Omental fat pad (tissue), 4 donors: Measurements from ENCODE around the gene CLEC10A. TPM values are rescaled to one million over a fixed set of nuclear protein-coding genes. Genes with fewer than 3 reads are reported as not detected.

ENCODE experiments used
- ATAC-seq: fragments of 150-250 bp; one replicate; pipeline ENCODE4 v1.9.1; 2016; ENCODE audit warnings: mild to moderate bottlenecking, moderate library complexity; ENCODE audit not compliant: low FRiP score
- DNase-seq: peaks from one replicate; pipeline ENCODE4 v3.0.0-alpha.2; 2019; ENCODE audit warnings: low spot score
- small RNA-seq: library from RNA; depleted of rRNA; stranded (forward); fragments of <200 nt; gene quantifications from one replicate; pipeline ENCODE3, GENCODE V24; 2016
- total RNA-seq, 4 donors: library from RNA; depleted of rRNA; stranded (reverse); fragments of >200 nt; gene quantifications; one replicate each; pipeline ENCODE4 v1.1.0, GENCODE V29; 2016
- TF ChIP-seq, protein P1 (sequence below), 3 donors: fragments of 450-650 bp; IDR thresholded peaks; one replicate each; pipeline ENCODE4 v1.5.1; 2016 to 2017; ENCODE audit warnings: antibody characterized with exemption in 3 of 3, mild to moderate bottlenecking in 3 of 3, moderate library complexity in 2 of 3

The CLEC10A gene
- total RNA-seq, 4 donors from 2014 or later = 7.2 to 21.7 (median 15.7) TPM

DNA sequence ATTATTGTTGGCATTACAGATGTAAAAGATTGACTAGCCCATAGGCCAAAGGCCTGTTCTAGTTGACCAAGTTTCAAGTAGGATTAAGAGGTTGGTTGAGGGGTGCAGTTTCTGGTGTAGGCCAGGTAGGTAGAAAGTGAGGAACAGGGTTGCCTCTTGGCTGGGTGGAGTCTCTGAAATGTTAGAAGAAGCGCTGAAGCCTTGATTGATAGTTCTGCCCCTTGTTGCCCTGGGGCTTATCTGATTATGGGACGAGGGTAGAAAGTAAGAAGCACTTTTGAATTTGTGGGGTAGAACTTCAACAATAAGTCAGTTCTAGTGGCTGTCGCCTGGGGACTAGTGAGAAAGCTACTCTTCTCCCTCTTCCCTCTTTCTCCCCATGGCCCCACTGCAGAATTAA is 51.0 kb downstream of the CLEC10A start:
- TF ChIP-seq, protein P1, sequence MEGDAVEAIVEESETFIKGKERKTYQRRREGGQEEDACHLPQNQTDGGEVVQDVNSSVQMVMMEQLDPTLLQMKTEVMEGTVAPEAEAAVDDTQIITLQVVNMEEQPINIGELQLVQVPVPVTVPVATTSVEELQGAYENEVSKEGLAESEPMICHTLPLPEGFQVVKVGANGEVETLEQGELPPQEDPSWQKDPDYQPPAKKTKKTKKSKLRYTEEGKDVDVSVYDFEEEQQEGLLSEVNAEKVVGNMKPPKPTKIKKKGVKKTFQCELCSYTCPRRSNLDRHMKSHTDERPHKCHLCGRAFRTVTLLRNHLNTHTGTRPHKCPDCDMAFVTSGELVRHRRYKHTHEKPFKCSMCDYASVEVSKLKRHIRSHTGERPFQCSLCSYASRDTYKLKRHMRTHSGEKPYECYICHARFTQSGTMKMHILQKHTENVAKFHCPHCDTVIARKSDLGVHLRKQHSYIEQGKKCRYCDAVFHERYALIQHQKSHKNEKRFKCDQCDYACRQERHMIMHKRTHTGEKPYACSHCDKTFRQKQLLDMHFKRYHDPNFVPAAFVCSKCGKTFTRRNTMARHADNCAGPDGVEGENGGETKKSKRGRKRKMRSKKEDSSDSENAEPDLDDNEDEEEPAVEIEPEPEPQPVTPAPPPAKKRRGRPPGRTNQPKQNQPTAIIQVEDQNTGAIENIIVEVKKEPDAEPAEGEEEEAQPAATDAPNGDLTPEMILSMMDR (IDR thresholded peaks at IDR 0.05) = no peak
- DNase-seq (no peak), ATAC-seq (no peak)

DNA sequence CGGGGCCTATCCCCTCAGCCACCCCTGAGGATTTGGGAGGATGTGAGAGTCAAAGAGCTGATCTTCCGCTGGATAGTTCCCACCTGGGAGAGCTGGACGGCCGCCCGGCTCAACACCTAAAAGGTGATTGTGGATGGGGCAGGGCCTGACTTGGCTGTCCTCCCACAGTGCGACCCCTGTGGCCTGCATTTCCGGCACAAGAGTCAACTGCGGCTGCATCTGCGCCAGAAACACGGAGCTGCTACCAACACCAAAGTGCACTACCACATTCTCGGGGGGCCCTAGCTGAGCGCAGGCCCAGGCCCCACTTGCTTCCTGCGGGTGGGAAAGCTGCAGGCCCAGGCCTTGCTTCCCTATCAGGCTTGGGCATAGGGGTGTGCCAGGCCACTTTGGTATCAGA is 52.7 kb downstream of the CLEC10A start:
- ATAC-seq (no peak), DNase-seq (no peak)
- TF ChIP-seq, protein P1 (IDR thresholded peaks at IDR 0.05) = no peak

DNA sequence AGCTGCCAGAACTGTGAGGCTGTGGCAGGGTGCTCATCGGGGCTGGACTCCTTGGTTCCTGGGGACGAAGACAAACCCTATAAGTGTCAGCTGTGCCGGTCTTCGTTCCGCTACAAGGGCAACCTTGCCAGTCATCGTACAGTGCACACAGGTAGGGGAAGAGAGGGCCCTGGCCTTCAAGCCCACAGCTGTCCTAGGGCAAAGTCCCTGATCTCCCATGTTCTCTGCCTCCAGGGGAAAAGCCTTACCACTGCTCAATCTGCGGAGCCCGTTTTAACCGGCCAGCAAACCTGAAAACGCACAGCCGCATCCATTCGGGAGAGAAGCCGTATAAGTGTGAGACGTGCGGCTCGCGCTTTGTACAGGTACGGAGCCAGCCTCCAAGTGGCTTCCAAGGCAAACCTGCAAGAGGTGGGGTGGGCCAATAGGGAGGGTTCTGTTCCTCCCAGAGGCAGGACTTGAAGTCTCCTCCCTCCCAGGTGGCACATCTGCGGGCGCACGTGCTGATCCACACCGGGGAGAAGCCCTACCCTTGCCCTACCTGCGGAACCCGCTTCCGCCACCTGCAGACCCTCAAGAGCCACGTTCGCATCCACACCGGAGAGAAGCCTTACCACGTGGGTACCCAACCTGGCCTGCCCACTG is 53.5 kb downstream of the CLEC10A start:
- TF ChIP-seq, protein P1 (IDR thresholded peaks at IDR 0.05) = no peak
- no peak for ATAC-seq
- no peak for DNase-seq

DNA sequence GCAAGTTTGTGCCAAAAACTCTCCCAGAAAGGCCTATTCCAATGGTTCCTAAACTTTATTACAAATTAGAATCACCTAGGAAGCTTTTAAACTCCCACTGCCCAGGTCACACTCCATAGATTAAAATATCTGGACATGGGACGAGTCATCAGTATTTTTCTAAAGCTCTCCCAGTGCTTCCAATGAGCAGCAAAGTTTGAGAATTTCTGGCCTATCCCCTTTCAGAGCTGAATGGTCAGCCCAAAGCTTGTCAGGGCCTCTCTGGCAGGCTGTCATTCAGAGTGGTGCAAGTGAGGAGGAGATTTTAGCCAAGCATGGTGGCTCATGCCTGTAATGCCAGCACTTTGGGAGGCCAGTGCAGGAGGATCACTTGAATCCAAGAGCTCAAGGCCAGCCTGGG is 54.8 kb downstream of the CLEC10A start:
- ATAC-seq = no peak
- TF ChIP-seq, protein P1 (IDR thresholded peaks at IDR 0.05) = no peak
- no peak for DNase-seq

Small RNA genes lying within 50 kb of the gene (small RNA-seq; reads per million reads assigned to genes)
- gene AC120057.1 = not detected

Other genes with a start within 250 kb of the CLEC10A start
- not detected for gene TEKT1, start 248.5 kb downstream of the CLEC10A start, total RNA-seq
- gene ALOX12, start 84.2 kb downstream of the CLEC10A start, total RNA-seq = under 1 TPM in 1 of 4 donors, not detected in 3; 0.25 TPM
- 100 to 1,000 TPM in 3 of 4 donors, 10 to 100 TPM in 1; 34.4 to 253 (median 130) TPM for gene RNASEK, start 67.6 kb downstream of the CLEC10A start, total RNA-seq
- gene BCL6B, start 57.2 kb downstream of the CLEC10A start, total RNA-seq = 10 to 100 TPM in 1 of 4 donors, 1 to 10 TPM in 3; 4.6 to 11.2 (median 8.2) TPM
- 1 to 10 TPM in 3 of 4 donors, under 1 TPM in 1; 0.74 to 2.2 (median 1.5) TPM for gene SLC16A13, start 44.2 kb downstream of the CLEC10A start, total RNA-seq
- under 1 TPM in 3 of 4 donors, not detected in 1; 0.44 to 0.60 (median 0.47) TPM for gene SLC16A11, start 36.2 kb downstream of the CLEC10A start, total RNA-seq
- gene ASGR2, start 34.6 kb upstream of the CLEC10A start, total RNA-seq = 1 to 10 TPM in 2 of 4 donors, under 1 TPM in 1, not detected in 1; 0.84 to 3.1 (median 1.6) TPM
- gene ASGR1, start 99.1 kb upstream of the CLEC10A start, total RNA-seq = 1 to 10 TPM in 3 of 4 donors, under 1 TPM in 1; 0.56 to 2.5 (median 1.4) TPM
- gene DLG4, start 139.6 kb upstream of the CLEC10A start, total RNA-seq = 10 to 100 TPM in 3 of 4 donors, 1 to 10 TPM in 1; 8.7 to 12.5 (median 11.6) TPM
- 100 to 1,000 TPM; 677 to 996 (median 722) TPM for gene ACADVL, start 139.7 kb upstream of the CLEC10A start, total RNA-seq
- gene DVL2, start 154.3 kb upstream of the CLEC10A start, total RNA-seq = 10 to 100 TPM; 22.7 to 41.6 (median 23.6) TPM
- gene PHF23, start 159.2 kb upstream of the CLEC10A start, total RNA-seq = 10 to 100 TPM; 22.1 to 43.8 (median 28.9) TPM
- gene GABARAP, start 162.2 kb upstream of the CLEC10A start, total RNA-seq = 100 to 1,000 TPM; 316 to 526 (median 376) TPM
- gene CTDNEP1, start 171.5 kb upstream of the CLEC10A start, total RNA-seq = 10 to 100 TPM; 47.9 to 66.2 (median 61.8) TPM
- gene ELP5, start 172.0 kb upstream of the CLEC10A start, total RNA-seq = 10 to 100 TPM; 25.9 to 34.5 (median 30.1) TPM
- gene CLDN7, start 182.2 kb upstream of the CLEC10A start, total RNA-seq = 1 to 10 TPM; 3.0 to 9.0 (median 7.4) TPM
- 10 to 100 TPM in 3 of 4 donors, 1 to 10 TPM in 1; 8.9 to 29.2 (median 12.1) TPM for gene SLC2A4, start 201.5 kb upstream of the CLEC10A start, total RNA-seq
- gene YBX2, start 214.4 kb upstream of the CLEC10A start, total RNA-seq = 1 to 10 TPM in 3 of 4 donors, under 1 TPM in 1; 0.65 to 3.3 (median 1.5) TPM
- 100 to 1,000 TPM; 127 to 408 (median 282) TPM for gene EIF5A, start 227.4 kb upstream of the CLEC10A start, total RNA-seq
- gene GPS2, start 235.1 kb upstream of the CLEC10A start, total RNA-seq = 10 to 100 TPM; 49.6 to 91.3 (median 75.9) TPM
- 10 to 100 TPM; 10.4 to 16.1 (median 11.5) TPM for gene NEURL4, start 249.1 kb upstream of the CLEC10A start, total RNA-seq